Measurements from ENCODE around the gene DAP. TPM values are rescaled to one million over a fixed set of nuclear protein-coding genes. Genes with fewer than 3 reads are reported as not detected.

Gene DAP
- total and polyA plus RNA-seq, 2 of the 4 experiments (the other 2 are of a cell fraction) = 49.6 to 189 TPM

DNA sequence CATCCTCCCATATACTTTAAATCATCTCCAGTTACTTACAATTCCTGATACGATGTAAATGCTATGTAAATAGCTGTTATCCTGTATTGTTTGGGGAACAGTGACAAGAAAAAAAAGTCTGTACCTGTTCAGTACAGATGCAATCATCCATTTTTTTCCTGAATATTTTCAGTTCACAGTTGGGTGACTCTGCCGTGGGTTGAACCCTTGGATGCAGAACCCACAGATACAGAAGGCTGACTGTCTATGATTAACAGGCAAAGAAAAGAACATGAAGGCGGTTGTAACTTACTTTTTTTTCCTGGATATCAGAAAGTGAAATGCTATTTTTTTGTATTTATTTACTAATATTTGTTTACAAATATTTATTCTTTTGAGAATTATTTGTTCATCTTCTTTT, 33.2 kb downstream of the DAP start:
- H3K4me2 ChIP-seq (ENCODE audit: low read depth, low read length) = no peak overlapping the region
- H4K5ac ChIP-seq (ENCODE audit: low read depth, low read length) = no peak overlapping the region
- dilution Hi-C loops (cut with HindIII; ENCODE audit: low sequenced_read_pairs, unreplicated experiment) = no loop called here
- H3K9ac ChIP-seq (ENCODE audit: low read depth, low read length) = no peak overlapping the region
- no peak overlapping the region for H3K14ac ChIP-seq (replicated peaks; ENCODE audit: low read depth, low read length)
- peaks cover 43% of the 10 kb centered on the region for H3K9me1 ChIP-seq (ENCODE audit: insufficient read depth, low read length)
- peak overlapping the region; percentile 48; the same call in 1 of the 2 replicates for H3K23ac ChIP-seq (ENCODE audit: low read depth, low read length)
- H4K91ac ChIP-seq (ENCODE audit: insufficient read depth, low read depth, low read length) = no peak overlapping the region
- H3K27ac ChIP-seq (ENCODE audit: insufficient read depth, low read length) = no peak overlapping the region
- H2BK15ac ChIP-seq (ENCODE audit: low read depth, low read length) = no peak overlapping the region
- H3K18ac ChIP-seq (ENCODE audit: low read depth, low read length) = no peak overlapping the region
- no peak overlapping the region for H4K8ac ChIP-seq (ENCODE audit: low read depth in 2 of 2, low read length in 2 of 2)
- H3K56ac ChIP-seq (ENCODE audit: extremely low read depth, insufficient read depth, low read length) = no peak overlapping the region
- DNase-seq (no peak), ATAC-seq (ENCODE audit: low read depth) (no peak)
- no peak overlapping the region for H2BK5ac ChIP-seq (ENCODE audit: low read depth, low read length, poor library complexity, severe bottlenecking)
- no peaks in the 10 kb centered on the region for H3K9me3 ChIP-seq (ENCODE audit: control insufficient read depth, insufficient read depth, low read length)
- ChIA-PET POLR2A (ENCODE audit: unreplicated experiment) (no interaction called here), CTCF (no interaction called here)
- H3K4me1 ChIP-seq (ENCODE audit: control insufficient read depth, insufficient read depth, low read length) = peaks cover 27% of the 10 kb centered on the region
- H2AFZ ChIP-seq (replicated peaks; ENCODE audit: low read length, poor library complexity) = no peak overlapping the region
- no peak overlapping the region for H2BK120ac ChIP-seq (ENCODE audit: low read depth, low read length)
- H4K20me1 ChIP-seq (ENCODE audit: insufficient read depth, low read length) = 0 out of 2 replicates have a peak, but pooled peaks cover 3% of the 10 kb centered on the region
- no peak overlapping the region for H3K4ac ChIP-seq (ENCODE audit: low read depth, low read length)
- H3K27me3 ChIP-seq (ENCODE audit: control insufficient read depth, insufficient read depth, low read length) = no peaks in the 10 kb centered on the region
- no peak overlapping the region for H2BK20ac ChIP-seq (ENCODE audit: low read depth, low read length)
- in situ Hi-C loops (cut with MboI; ENCODE audit: low sequenced_read_pairs) = no loop called here
- H3K36me3 ChIP-seq (ENCODE audit: control insufficient read depth, insufficient read depth, low read length) = peaks cover 14% of the 10 kb centered on the region
- no TSS peak for BruUV-seq (replicated peaks)
- H2AK5ac ChIP-seq (ENCODE audit: low read depth, low read length) = no peak overlapping the region
- no peak overlapping the region for H2AK9ac ChIP-seq (replicated peaks; ENCODE audit: low read depth, low read length, poor library complexity)
- peaks cover 50 to 85% of the 10 kb centered on the region in 2 experiments for H3K79me1 ChIP-seq (ENCODE audit: low read depth in 1 of 2, low read length in 2 of 2)
- no CpG with 5 or more reads among the region's 3 CpGs for WGBS, 2 experiments (ENCODE audit: extremely low coverage in 2 of 2, insufficient read length in 1 of 2)
- intact Hi-C loops (cut with micrococcal nuclease) = no loop called here
- TF ChIP-seq RFX5 (IDR thresholded peaks at IDR 0.05; ENCODE audit: low read depth, low read length) = no peak
- TF ChIP-seq, protein P1, sequence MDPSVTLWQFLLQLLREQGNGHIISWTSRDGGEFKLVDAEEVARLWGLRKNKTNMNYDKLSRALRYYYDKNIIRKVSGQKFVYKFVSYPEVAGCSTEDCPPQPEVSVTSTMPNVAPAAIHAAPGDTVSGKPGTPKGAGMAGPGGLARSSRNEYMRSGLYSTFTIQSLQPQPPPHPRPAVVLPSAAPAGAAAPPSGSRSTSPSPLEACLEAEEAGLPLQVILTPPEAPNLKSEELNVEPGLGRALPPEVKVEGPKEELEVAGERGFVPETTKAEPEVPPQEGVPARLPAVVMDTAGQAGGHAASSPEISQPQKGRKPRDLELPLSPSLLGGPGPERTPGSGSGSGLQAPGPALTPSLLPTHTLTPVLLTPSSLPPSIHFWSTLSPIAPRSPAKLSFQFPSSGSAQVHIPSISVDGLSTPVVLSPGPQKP (IDR thresholded peaks at IDR 0.05; ENCODE audit: borderline replicate concordance, low read depth, low read length) = no peak
- no peak for TF ChIP-seq POLR2A (IDR thresholded peaks at IDR 0.05; ENCODE audit: low read depth, low read length)
- TF ChIP-seq NFE2L2 (IDR thresholded peaks at IDR 0.05; ENCODE audit: low read depth, low read length) = no peak
- TF ChIP-seq, protein P2, sequence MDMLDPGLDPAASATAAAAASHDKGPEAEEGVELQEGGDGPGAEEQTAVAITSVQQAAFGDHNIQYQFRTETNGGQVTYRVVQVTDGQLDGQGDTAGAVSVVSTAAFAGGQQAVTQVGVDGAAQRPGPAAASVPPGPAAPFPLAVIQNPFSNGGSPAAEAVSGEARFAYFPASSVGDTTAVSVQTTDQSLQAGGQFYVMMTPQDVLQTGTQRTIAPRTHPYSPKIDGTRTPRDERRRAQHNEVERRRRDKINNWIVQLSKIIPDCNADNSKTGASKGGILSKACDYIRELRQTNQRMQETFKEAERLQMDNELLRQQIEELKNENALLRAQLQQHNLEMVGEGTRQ (IDR thresholded peaks at IDR 0.05; ENCODE audit: low read depth, low read length) = no peak
- TF ChIP-seq MAZ (IDR thresholded peaks at IDR 0.05; ENCODE audit: borderline replicate concordance, low read depth, low read length) = no peak
- no peak for TF ChIP-seq RCOR1 (IDR thresholded peaks at IDR 0.05; ENCODE audit: insufficient replicate concordance, low read length)
- no peak for TF ChIP-seq CHD1 (IDR thresholded peaks at IDR 0.05; ENCODE audit: low read depth, low read length)
- TF ChIP-seq RAD21 (IDR thresholded peaks at IDR 0.05; ENCODE audit: low read length) = no peak
- no peak for TF ChIP-seq BHLHE40 (IDR thresholded peaks at IDR 0.05; ENCODE audit: low read depth, low read length)
- no peak for TF ChIP-seq MXI1 (IDR thresholded peaks at IDR 0.05; ENCODE audit: borderline replicate concordance, low read depth, low read length)
- TF ChIP-seq, protein P3, sequence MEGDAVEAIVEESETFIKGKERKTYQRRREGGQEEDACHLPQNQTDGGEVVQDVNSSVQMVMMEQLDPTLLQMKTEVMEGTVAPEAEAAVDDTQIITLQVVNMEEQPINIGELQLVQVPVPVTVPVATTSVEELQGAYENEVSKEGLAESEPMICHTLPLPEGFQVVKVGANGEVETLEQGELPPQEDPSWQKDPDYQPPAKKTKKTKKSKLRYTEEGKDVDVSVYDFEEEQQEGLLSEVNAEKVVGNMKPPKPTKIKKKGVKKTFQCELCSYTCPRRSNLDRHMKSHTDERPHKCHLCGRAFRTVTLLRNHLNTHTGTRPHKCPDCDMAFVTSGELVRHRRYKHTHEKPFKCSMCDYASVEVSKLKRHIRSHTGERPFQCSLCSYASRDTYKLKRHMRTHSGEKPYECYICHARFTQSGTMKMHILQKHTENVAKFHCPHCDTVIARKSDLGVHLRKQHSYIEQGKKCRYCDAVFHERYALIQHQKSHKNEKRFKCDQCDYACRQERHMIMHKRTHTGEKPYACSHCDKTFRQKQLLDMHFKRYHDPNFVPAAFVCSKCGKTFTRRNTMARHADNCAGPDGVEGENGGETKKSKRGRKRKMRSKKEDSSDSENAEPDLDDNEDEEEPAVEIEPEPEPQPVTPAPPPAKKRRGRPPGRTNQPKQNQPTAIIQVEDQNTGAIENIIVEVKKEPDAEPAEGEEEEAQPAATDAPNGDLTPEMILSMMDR (conservative IDR thresholded peaks at IDR 0.05; ENCODE audit: low read depth, low read length) = no peak
- TF ChIP-seq CEBPB (IDR thresholded peaks at IDR 0.05; ENCODE audit: low read depth, low read length) = no peak
- no peak for TF ChIP-seq FOS (IDR thresholded peaks at IDR 0.05; ENCODE audit: low read depth, low read length)
- no peak for TF ChIP-seq SMC3 (IDR thresholded peaks at IDR 0.05; ENCODE audit: low read depth, low read length)
- no peak for TF ChIP-seq MAFK (IDR thresholded peaks at IDR 0.05; ENCODE audit: low read depth, low read length)
- no peak overlapping the region for H3K4me3 ChIP-seq (ENCODE audit: insufficient read depth, low read depth, low read length)
